ENCODE measurements around the gene HDAC7. TPM values are rescaled to one million over a fixed set of nuclear protein-coding genes. Genes with fewer than 3 reads are reported as not detected.

The HDAC7 gene
- polyA plus RNA-seq, 1 donor = 32.9 TPM

DNA sequence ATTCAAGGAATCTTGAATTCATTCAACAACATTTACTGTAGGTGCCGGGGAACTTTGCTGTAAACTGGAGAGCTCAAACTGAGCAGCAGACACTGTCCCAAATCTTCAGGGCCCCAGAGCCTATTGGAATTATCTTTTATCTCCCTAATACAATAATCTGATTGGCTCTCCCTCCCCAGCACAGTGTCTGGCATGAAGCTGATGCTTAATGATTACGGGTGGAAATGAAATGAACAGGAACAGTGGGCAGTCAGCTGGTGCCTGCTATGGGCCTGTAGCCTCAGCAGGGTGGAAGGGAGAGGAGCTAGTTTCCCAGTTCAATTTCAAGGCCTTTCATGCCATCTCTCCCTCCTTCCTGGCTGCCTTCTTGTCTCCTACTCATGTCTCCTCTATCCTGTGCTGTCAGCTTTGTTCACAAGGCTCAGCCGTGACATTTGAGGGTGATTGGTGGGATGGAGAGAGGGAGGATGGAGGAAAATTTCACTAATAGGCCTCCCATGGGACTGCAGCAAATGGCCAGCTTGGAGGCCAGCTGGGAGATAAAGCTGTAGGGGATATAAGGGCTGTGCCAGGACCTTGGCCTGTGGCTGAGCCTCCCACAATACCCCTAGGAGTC, 56.7 kb downstream of the HDAC7 start:
- Histone ChIP-seq H3K4me1 (ENCODE audit: control insufficient read depth, insufficient read depth, low read length) (peaks cover 6% of the 10 kb centered on the region), H3K4me3 (ENCODE audit: low read length) (no peak overlapping the region), H3K27ac (ENCODE audit: low read length) (no peak overlapping the region), H3K36me3 (ENCODE audit: control insufficient read depth, insufficient read depth, low read length) (no peaks in the 10 kb centered on the region), H3K9me3 (ENCODE audit: control insufficient read depth, low read depth, low read length) (no peaks in the 10 kb centered on the region), H3K27me3 (ENCODE audit: control insufficient read depth, insufficient read depth, low read length) (no peaks in the 10 kb centered on the region)
- no peak for DNase-seq
- no CpG with 5 or more reads among the region's 3 CpGs for WGBS (ENCODE audit: insufficient coverage, low lambda C conversion rate)

DNA sequence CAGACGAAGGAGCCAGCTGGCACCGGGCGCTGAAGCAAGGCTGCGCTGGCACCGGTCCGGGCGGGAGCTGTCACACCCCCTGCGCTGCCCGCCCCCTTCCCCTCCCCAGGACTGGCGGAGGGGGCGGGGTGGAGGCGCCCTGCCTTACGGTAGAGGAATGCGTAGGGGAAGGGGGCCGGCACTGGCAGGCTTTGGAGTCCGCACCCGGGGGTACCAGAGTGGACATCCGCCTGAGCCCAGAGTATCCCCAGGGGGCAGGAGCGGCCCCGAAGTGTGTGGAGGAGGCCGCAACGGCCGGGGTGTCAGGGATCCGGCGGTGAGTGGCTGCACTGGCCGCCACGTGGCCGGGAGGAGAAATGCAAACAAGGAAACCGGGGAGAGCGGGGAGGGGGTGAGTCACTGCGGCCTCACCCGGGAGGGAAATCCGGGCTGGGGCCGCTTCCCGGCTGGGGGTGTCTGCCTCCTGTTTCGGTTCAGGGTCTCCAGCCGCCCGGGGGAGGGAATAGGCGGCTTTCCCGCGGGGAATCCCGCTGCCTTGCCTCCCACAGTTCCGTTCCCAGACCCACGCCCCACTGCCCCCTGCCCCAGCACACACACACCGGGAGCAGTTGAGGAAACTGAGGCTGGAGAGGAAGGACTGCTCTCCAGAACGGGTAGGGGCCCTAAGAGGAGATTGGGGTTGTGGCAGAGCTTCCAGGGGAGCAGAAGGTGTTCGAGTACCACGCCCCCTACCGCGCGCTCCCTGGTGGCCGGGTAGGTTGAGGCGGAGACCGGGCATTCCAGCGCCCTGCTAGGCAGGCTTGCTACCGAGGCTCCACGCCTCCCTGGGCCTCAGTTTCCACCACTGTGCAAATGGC, 60.6 kb downstream of the HDAC7 start, which contains the start of gene RAPGEF3:
TSS of gene RAPGEF3 (minus strand) at position 47 of the 857 bp plus-strand sequence. CDS start 324 bp downstream, outside the sequence.
- no peaks in the 10 kb centered on the region for H3K27me3 ChIP-seq (ENCODE audit: control insufficient read depth, insufficient read depth, low read length)
- peak; percentile 72 to 86 for DNase-seq
- H3K9me3 ChIP-seq (ENCODE audit: control insufficient read depth, low read depth, low read length) = no peaks in the 10 kb centered on the region
- no peak within 1 kb of the TSS for H3K27ac ChIP-seq (ENCODE audit: low read length)
- H3K36me3 ChIP-seq (ENCODE audit: control insufficient read depth, insufficient read depth, low read length) = no peaks in the 10 kb centered on the region
- peaks cover 6% of the 10 kb centered on the region for H3K4me1 ChIP-seq (ENCODE audit: control insufficient read depth, insufficient read depth, low read length)
- H3K4me3 ChIP-seq (ENCODE audit: low read length) = peak within 1 kb of the TSS; percentile 64
- no CpG with 5 or more reads among the region's 57 CpGs for WGBS (ENCODE audit: insufficient coverage, low lambda C conversion rate)

DNA sequence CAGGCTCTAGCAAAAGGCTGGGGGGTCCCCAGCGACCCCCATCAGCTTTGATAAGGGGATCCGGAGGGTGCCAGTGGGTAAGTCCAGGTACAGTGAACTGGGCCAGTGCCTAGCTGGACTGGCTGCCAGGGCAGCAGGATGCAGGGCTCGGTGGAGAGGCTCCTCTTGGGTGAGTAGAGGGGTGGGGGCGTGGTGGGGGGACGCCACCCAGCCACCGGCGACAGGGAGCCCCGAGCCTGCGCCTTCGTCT, 61.2 kb downstream of the HDAC7 start:
- no peaks in the 10 kb centered on the region for H3K27me3 ChIP-seq (ENCODE audit: control insufficient read depth, insufficient read depth, low read length)
- DNase-seq = no peak
- H3K36me3 ChIP-seq (ENCODE audit: control insufficient read depth, insufficient read depth, low read length) = no peaks in the 10 kb centered on the region
- no CpG with 5 or more reads among the region's 10 CpGs for WGBS (ENCODE audit: insufficient coverage, low lambda C conversion rate)
- H3K4me3 ChIP-seq (ENCODE audit: low read length) = peak overlapping the region; percentile 64
- H3K9me3 ChIP-seq (ENCODE audit: control insufficient read depth, low read depth, low read length) = no peaks in the 10 kb centered on the region
- H3K27ac ChIP-seq (ENCODE audit: low read length) = no peak overlapping the region
- peaks cover 6% of the 10 kb centered on the region for H3K4me1 ChIP-seq (ENCODE audit: control insufficient read depth, insufficient read depth, low read length)

DNA sequence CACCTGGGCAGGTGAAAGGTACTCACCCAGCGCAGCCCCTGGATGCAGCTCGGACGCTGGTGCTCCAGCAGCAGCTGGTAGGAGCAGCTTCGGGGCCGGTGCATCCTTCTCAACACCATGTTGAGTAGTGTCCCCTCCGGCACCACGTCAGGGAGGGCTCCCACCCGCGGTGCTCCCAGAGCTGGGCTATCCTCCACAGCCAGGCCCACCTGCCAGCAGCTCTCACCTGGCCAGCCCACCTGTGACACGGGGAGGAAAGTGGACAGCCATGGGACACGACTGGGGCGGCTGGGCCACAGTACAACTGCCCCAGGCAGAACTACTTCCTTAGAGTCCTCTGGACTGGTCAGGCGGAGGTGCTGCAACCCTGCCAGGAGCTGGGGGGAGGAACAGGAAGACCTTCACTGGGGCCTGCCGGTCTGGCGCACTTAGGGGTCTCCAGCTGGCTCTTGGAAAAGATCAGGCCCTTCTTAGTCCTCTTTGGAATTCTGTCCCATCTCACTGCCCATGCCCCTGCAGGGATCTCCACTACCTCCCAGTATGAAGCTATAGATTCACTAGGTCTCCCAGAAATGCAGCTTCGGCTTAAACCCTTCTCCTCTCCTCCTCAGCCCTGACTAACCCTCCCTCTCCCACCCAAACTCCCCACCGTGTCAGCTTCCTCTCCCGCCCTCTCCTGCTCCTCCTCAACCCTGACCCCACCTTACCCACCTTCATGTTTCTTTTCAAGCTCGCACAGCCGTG, 61.7 kb downstream of the HDAC7 start:
- peak overlapping the region; percentile 64 for H3K4me3 ChIP-seq (ENCODE audit: low read length)
- H3K27ac ChIP-seq (ENCODE audit: low read length) = no peak overlapping the region
- WGBS (ENCODE audit: insufficient coverage, low lambda C conversion rate) = no CpG with 5 or more reads among the region's 20 CpGs
- no peaks in the 10 kb centered on the region for H3K36me3 ChIP-seq (ENCODE audit: control insufficient read depth, insufficient read depth, low read length)
- H3K4me1 ChIP-seq (ENCODE audit: control insufficient read depth, insufficient read depth, low read length) = peaks cover 6% of the 10 kb centered on the region
- no peak for DNase-seq
- H3K9me3 ChIP-seq (ENCODE audit: control insufficient read depth, low read depth, low read length) = no peaks in the 10 kb centered on the region
- H3K27me3 ChIP-seq (ENCODE audit: control insufficient read depth, insufficient read depth, low read length) = no peaks in the 10 kb centered on the region

DNA sequence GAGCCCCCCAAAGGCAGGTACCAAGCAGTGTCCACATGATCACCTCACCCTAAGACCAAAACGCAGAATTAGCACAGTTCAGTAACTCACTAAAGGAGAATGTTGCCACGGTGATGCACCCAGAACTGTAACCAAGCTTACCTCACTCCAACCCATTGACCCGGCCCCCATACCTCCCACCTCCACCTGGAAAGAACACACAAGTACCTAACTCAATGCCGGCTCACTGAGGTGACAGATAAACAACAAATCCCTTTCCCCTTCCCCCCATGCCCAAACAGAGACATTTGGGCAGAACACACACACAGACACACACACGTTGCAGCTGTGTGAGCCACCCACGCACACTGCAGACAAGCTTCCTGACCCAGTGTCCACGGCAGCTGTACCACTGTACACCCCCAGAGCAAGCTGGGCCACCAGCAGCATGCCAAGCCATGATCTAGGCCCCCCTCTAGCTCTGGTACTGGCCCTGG, 62.3 kb downstream of the HDAC7 start:
- Histone ChIP-seq H3K4me1 (ENCODE audit: control insufficient read depth, insufficient read depth, low read length) (peaks cover 6% of the 10 kb centered on the region), H3K36me3 (ENCODE audit: control insufficient read depth, insufficient read depth, low read length) (no peaks in the 10 kb centered on the region), H3K27ac (ENCODE audit: low read length) (no peak overlapping the region), H3K9me3 (ENCODE audit: control insufficient read depth, low read depth, low read length) (no peaks in the 10 kb centered on the region), H3K27me3 (ENCODE audit: control insufficient read depth, insufficient read depth, low read length) (no peaks in the 10 kb centered on the region), H3K4me3 (ENCODE audit: low read length) (peak overlapping the region; percentile 64)
- DNase-seq = no peak
- no CpG with 5 or more reads among the region's 7 CpGs for WGBS (ENCODE audit: insufficient coverage, low lambda C conversion rate)

DNA sequence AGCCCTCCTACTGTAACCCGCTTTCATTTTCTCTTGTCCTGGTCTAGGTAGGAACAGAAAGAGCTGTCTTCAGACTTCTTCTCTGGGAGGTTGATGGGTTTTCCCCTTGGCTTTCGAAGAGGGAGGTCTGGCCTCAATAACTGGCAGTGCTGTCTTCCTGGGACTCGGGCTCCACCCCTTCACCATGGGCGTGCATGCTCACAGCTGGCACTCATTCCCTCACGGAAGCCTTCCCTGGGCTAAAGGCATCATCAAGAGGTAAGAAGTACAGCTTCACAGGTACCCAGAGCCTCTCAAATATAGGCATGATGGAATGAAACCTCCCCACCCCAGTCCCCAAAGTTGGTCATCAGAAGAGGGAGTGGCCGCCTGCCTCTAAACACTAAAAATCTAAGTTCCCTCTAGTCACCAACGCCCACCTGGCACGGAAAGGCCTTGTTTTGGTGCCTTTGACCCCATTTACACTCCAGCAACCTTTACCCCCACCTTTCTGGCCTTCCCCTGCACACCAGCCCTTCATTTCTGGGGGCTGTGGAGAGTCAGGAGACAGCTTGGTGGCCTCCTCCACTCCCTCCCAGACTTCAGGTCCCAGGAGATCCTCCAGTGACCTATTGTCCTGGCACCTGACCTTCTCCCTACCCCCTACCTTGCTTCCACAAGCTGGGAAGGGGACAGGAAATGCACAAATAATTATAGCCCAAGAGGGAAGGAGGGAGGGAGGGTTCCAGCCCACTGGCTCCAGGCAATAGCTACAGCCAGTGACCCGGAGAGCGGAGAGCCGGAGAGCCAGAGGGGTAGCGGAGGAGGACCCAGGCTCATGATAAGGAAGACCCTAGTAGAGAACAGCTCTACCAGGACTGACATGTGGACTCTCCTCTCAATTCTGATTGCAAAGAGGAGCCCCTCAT, 63.8 kb downstream of the HDAC7 start:
- Histone ChIP-seq H3K36me3 (ENCODE audit: control insufficient read depth, insufficient read depth, low read length) (no peaks in the 10 kb centered on the region), H3K9me3 (ENCODE audit: control insufficient read depth, low read depth, low read length) (no peaks in the 10 kb centered on the region), H3K4me3 (ENCODE audit: low read length) (no peak overlapping the region), H3K27ac (ENCODE audit: low read length) (no peak overlapping the region), H3K4me1 (ENCODE audit: control insufficient read depth, insufficient read depth, low read length) (peaks cover 6% of the 10 kb centered on the region), H3K27me3 (ENCODE audit: control insufficient read depth, insufficient read depth, low read length) (no peaks in the 10 kb centered on the region)
- WGBS (ENCODE audit: insufficient coverage, low lambda C conversion rate) = 60% methylated on average over 1 of the region's 12 CpGs
- no peak for DNase-seq

DNA sequence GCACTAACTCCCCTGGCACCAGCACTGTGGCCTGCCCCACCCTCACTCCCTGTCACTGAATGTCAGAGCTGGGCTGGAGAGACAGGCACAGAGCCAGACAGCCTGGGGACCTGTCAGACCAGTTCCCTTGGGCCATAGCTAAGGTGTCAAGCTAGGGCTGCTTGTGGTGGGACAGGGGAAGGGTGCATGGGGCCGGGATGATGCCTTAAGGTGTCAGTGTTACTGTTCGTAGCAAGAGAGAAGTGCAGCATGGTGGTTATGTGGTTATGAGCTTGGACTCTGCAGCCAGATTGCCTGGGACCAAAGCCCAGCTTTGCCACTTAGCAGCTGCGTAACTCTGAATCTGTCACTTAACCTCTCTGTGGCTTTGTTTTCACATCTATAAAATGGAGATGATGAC, 64.8 kb downstream of the HDAC7 start:
- no peak overlapping the region for H3K27ac ChIP-seq (ENCODE audit: low read length)
- H3K4me3 ChIP-seq (ENCODE audit: low read length) = no peak overlapping the region
- no peaks in the 10 kb centered on the region for H3K27me3 ChIP-seq (ENCODE audit: control insufficient read depth, insufficient read depth, low read length)
- H3K9me3 ChIP-seq (ENCODE audit: control insufficient read depth, low read depth, low read length) = no peaks in the 10 kb centered on the region
- H3K36me3 ChIP-seq (ENCODE audit: control insufficient read depth, insufficient read depth, low read length) = no peaks in the 10 kb centered on the region
- WGBS (ENCODE audit: insufficient coverage, low lambda C conversion rate) = no CpG with 5 or more reads among the region's 3 CpGs
- DNase-seq = no peak
- H3K4me1 ChIP-seq (ENCODE audit: control insufficient read depth, insufficient read depth, low read length) = peaks cover 6% of the 10 kb centered on the region

DNA sequence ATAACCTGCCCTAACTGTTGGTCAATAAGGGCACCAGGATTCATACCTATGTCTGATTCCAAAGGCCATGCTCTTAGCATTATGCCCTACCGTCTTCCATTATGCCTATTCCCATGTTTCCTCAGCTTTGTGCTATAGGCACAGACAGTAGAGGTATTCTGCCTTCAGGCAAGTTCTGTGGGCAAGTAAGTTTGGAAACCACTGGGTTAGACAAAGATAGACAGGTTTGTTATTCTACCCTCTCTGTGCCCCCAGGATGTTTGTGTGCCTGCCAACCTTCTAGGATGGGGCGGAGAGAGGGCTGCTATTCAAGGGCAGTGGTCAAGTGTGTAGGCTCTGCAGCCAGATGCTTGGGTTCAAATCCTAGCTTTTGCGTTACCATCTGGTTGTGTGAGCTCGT, 65.6 kb downstream of the HDAC7 start:
- no peaks in the 10 kb centered on the region for H3K27me3 ChIP-seq (ENCODE audit: control insufficient read depth, insufficient read depth, low read length)
- no peak overlapping the region for H3K4me3 ChIP-seq (ENCODE audit: low read length)
- H3K9me3 ChIP-seq (ENCODE audit: control insufficient read depth, low read depth, low read length) = no peaks in the 10 kb centered on the region
- WGBS (ENCODE audit: insufficient coverage, low lambda C conversion rate) = no CpG with 5 or more reads among the region's 4 CpGs
- H3K27ac ChIP-seq (ENCODE audit: low read length) = no peak overlapping the region
- no peak for DNase-seq
- no peaks in the 10 kb centered on the region for H3K4me1 ChIP-seq (ENCODE audit: control insufficient read depth, insufficient read depth, low read length)
- no peaks in the 10 kb centered on the region for H3K36me3 ChIP-seq (ENCODE audit: control insufficient read depth, insufficient read depth, low read length)

DNA sequence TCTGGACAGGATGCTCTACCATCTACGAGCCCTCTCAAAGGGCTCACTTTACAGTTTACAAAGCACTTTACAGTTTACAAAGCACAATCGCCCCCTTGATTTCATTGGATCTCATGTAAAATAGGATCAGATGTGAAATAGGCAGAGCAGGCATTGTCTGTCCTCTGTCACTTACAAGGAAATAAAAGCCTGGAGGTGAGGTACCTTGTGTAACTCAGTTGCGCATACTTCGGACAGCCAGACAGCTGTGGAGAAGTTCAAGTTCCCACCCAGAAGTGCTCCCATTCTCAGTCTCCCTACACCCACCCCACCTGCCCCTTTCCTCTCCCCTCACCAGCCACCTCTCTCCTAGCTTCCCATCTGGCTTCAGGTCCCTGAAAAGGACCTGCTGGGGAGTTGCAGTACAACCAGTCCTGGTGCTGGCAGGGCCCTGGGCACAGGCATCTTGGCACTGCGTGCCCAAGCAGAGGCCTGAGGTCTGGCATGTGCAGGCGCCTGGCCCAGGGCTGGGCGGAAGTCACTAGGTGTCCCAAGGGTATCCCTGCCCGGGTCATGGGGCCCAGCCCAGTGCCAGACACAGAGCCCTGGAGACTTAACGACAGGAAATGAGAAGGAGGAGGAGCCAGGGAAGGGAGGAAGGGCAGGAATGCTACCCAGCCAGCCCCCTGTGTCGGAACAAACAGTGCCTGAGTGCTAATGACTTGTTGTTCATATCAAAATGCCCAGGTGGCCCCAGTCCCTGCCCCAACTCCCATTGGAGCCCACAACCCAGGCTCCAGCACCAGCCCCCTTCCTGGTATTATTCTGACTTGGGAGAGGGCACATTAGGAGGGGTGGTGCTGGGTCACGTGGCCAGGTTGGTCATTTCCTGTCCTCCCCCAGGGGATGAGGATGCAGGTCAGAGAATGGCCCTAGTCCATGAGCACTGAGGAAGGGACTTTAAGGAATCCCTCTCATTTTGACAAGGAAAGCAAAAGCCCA, 66.4 kb downstream of the HDAC7 start:
- Histone ChIP-seq H3K4me3 (ENCODE audit: low read length) (no peak overlapping the region), H3K36me3 (ENCODE audit: control insufficient read depth, insufficient read depth, low read length) (no peaks in the 10 kb centered on the region), H3K27me3 (ENCODE audit: control insufficient read depth, insufficient read depth, low read length) (no peaks in the 10 kb centered on the region), H3K27ac (ENCODE audit: low read length) (no peak overlapping the region), H3K4me1 (ENCODE audit: control insufficient read depth, insufficient read depth, low read length) (no peaks in the 10 kb centered on the region), H3K9me3 (ENCODE audit: control insufficient read depth, low read depth, low read length) (no peaks in the 10 kb centered on the region)
- DNase-seq = peak in 1 of 2 donors; percentile 39
- 88% methylated on average over 1 of the region's 11 CpGs for WGBS (ENCODE audit: insufficient coverage, low lambda C conversion rate)
